Cardiac ventricle fibroblast (primary cell): Measurements from ENCODE around the gene SMCR8. TPM values are rescaled to one million over a fixed set of nuclear protein-coding genes. Genes with fewer than 3 reads are reported as not detected.

ENCODE experiments used
- total RNA-seq: library from RNA; depleted of rRNA; stranded (reverse); fragments of >200 nt; gene quantifications from 2 replicates; pipeline ENCODE4 v1.2.3, GENCODE V29; 2015

Gene SMCR8
- total RNA-seq, result 10.7 and 12.1 TPM in 2 replicates

DNA sequence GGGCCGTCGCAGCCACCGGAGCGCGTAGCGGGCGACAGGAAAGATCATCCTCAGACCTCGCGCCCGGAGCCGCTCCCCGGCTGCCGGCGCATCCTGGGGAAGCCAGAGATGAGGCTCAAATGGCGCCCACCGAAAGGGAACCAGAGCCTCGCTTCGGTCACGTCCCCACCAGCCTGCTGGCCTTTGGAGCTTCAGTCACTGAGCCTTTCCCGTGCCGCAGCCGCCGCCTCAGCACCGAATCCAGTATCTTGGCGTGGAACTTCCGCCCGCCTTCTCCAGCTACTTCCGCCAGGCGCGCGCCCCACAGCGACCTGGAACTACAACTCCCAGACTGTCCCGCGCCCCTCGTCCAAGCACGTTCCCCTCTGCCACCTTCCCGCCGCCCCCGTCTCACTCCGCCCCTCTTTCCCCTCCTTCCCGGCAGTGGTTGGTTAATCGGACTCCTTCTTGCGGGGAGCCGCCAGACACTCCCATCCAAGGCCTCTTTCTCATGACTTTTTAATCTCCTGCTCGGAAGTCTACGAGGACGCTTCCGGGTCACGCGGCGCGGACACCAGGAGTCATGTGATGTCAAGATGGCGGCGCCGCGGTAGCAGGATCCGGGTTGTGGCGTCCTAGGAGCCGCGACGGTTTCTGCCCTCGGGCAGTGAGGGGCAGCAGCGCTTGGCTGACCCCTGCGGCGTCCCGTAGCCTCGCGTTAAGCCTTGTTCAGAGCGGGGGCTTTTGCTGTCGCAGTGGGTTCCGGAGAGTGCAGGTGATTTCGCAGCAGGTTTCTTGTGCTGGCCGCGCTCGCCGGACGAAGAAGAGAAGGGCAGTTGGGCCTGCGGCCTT is at the start of gene SMCR8, which contains the start of gene TOP3A:
Gene SMCR8 (plus strand): TSS at position 563 of the 831 bp plus-strand sequence. CDS start 497 bp downstream, outside the sequence.
Gene TOP3A (minus strand): TSS at position 264 of the 831 bp plus-strand sequence. CDS start 216 bp downstream, at position 48.

DNA sequence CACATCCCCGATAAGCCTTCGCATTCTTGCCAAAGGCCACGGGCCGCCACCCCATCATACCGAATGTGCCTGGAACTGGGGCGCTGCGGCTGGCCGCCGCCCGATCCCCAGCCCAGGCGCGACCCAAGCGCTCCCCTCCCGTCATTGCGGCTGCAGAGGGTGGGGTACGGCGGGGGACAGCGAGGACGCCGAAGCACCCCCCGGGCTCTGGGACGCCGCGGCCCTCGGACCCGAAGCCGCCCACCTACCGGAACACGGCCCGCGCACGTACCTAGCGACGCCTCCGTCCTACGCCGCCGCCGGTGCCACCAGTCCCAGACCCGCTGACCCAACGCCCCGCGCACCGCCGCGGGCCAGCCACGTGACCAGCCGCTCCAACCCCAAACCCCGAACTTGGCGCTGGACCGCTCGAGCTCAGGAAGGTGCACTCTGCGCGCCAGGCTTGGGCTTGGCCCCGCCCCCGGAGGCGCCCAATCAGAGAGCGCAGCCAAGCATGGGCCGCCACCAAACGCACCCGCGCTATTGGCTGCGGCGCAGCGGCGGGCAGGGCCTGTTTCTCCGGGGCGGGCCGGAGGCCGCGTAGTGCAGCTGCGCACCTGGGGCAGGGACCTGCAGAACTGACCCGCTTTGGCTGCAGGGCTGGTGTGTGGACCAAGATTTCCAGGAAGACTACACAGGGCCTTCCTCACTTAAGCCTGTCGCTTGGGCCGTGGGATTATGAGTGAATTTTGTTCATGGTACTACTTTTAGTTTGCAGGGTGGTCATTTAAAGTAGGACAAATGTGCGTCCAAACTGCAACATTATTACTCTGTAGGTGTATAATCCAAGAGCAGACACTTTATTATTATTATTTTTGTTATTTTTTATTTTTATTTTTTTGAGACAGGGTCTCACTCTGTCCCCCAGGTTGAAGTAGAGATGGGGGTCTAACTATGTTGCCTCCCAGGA is 48.3 kb downstream of the SMCR8 start, which contains the start of gene SHMT1:
Gene SHMT1 (minus strand): TSS at position 450 of the 949 bp plus-strand sequence. CDS start 7,569 bp downstream, outside the sequence.

Other genes with a start within 250 kb of the SMCR8 start
- gene DRG2, start 227.3 kb upstream of the SMCR8 start, total RNA-seq, result 30.1 and 32.1 TPM in 2 replicates
- gene MYO15A, start 206.5 kb upstream of the SMCR8 start, total RNA-seq, result 2.0 and 3.1 TPM in 2 replicates
- 130 and 144 TPM in 2 replicates for gene ALKBH5, start 131.5 kb upstream of the SMCR8 start, total RNA-seq
- gene LLGL1, start 89.7 kb upstream of the SMCR8 start, total RNA-seq, result 42.2 and 46.9 TPM in 2 replicates
- 181 and 190 TPM in 2 replicates for gene FLII, start 56.6 kb upstream of the SMCR8 start, total RNA-seq
- 13.4 and 13.6 TPM in 2 replicates for gene MIEF2, start 54.6 kb upstream of the SMCR8 start, total RNA-seq
- gene TOP3A, start 299 bp upstream of the SMCR8 start, total RNA-seq, result 29.0 and 30.6 TPM in 2 replicates
- 7.3 and 8.3 TPM in 2 replicates for gene SHMT1, start 48.3 kb downstream of the SMCR8 start, total RNA-seq
- not detected in 2 replicates for gene EVPLL, start 62.5 kb downstream of the SMCR8 start, total RNA-seq
- not detected in 2 replicates for gene LGALS9C, start 161.5 kb downstream of the SMCR8 start, total RNA-seq